A549 treated with ZK216348 at 1 μM for 4 hours (cell line): ENCODE measurements around the gene GATA6. TPM values are rescaled to one million over a fixed set of nuclear protein-coding genes. Genes with fewer than 3 reads are reported as not detected.

Experiments used
- total RNA-seq: library from RNA; stranded (reverse); fragments of 200-300 nt; extraction: Qiagen RNA extraction; gene quantifications from 5 replicates; pipeline ENCODE4 v1.2.3, GENCODE V29; 2022; ENCODE audit warnings: low read depth

GATA6 gene
- 1.5 to 2.4 TPM (median 1.7 TPM) in 5 replicates for total RNA-seq

DNA sequence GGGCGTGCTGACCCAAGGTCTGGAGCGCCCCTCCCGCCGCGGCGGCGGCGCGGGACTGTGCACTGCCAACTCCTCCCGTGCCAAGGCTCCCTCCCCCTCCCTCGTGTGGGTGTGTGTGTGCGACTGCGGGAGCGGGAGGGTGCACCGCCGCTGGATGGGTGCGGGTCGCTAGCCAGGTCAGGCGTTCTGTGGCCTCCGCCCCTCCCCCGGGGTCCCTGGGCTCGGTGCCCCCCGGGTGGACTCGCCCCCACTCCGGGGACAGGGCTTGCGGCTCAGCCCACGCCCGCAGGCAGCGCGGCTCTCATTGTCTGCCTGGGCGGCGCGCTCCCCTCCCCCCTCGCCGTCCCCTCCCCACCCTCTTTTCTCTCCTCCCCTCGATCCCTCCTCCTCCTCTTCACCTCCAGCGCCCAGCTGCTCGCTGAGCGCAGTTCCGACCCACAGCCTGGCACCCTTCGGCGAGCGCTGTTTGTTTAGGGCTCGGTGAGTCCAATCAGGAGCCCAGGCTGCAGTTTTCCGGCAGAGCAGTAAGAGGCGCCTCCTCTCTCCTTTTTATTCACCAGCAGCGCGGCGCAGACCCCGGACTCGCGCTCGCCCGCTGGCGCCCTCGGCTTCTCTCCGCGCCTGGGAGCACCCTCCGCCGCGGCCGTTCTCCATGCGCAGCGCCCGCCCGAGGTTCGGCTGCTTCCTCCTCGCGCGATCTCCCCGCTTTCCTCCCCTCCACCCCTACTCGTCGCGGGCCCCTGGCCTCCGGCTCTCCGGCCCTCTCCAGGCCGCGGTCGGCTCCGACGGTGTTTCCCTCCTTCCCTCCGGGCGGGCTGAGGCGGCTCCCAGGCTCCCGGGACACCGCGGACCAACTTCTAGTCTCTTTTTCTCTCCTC, at the start of gene GATA6:
Gene GATA6 (plus strand): TSS at position 579 of the 878 bp plus-strand sequence. CDS start 1,556 bp downstream, outside the sequence.

Other genes with a start within 250 kb of the GATA6 start
- gene CTAGE1, start 248.3 kb downstream of the GATA6 start, total RNA-seq: not detected in 5 replicates